ENCODE results near the gene ATG5. TPM values are rescaled to one million over a fixed set of nuclear protein-coding genes. Genes with fewer than 3 reads are reported as not detected.

Gene ATG5
- total RNA-seq, 2 donors from 2014 or later: 29.5 to 31.4 TPM

DNA sequence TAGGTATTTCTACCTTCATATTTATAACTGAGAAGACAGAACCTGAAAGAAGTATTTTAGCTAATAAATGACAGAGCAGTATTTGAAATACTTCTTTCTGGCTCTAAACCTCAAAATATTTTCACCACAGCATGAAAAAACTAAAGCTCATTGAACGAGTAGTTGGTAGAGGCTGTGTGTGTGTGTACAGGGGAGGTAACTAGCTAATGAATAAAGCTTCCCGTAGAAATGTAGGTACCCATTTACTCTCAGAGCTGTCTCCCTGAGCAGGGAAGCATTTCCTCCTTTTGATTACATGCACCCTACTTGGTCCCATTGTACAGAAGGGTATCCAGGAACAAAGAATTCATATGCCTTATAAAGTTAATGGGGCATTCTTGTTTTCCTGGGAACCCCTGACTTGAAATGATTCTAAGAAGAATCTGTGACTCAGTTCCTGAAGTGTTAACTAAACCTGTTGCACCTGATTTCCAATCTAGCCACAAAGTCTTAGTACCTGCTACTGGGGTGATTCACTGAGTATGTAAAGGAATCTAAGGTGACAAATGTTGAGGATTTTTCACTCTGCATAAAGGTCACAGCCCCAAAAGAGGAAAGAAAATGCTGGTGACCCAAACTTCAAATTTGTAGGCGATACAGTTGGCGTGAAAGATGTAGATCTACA, 47.4 kb upstream of the ATG5 start:
- no peak overlapping the region for H3K27ac ChIP-seq (ENCODE audit: low read depth, low read length)
- no peak for DNase-seq
- H3K9me3 ChIP-seq (ENCODE audit: control insufficient read depth, low read length): no peaks in the 10 kb centered on the region
- 93 to 96% methylated on average over 4 of the region's 4 CpGs for WGBS, 2 experiments (ENCODE audit: insufficient coverage in 1 of 2, insufficient read length in 1 of 2)
- H3K9ac ChIP-seq (ENCODE audit: extremely low read depth, low read length, poor library complexity, severe bottlenecking): no peak overlapping the region
- Mint-ChIP-seq H3K9me3 (no peaks in the 10 kb centered on the region), H3K4me3 (no peak overlapping the region), H3K4me1 (no peaks in the 10 kb centered on the region), H3K27ac (no peak overlapping the region), H3K36me3 (ENCODE audit: low read depth) (no peaks in the 10 kb centered on the region), H3K27me3 (ENCODE audit: insufficient read depth) (no peaks in the 10 kb centered on the region)
- TF ChIP-seq, protein P1, sequence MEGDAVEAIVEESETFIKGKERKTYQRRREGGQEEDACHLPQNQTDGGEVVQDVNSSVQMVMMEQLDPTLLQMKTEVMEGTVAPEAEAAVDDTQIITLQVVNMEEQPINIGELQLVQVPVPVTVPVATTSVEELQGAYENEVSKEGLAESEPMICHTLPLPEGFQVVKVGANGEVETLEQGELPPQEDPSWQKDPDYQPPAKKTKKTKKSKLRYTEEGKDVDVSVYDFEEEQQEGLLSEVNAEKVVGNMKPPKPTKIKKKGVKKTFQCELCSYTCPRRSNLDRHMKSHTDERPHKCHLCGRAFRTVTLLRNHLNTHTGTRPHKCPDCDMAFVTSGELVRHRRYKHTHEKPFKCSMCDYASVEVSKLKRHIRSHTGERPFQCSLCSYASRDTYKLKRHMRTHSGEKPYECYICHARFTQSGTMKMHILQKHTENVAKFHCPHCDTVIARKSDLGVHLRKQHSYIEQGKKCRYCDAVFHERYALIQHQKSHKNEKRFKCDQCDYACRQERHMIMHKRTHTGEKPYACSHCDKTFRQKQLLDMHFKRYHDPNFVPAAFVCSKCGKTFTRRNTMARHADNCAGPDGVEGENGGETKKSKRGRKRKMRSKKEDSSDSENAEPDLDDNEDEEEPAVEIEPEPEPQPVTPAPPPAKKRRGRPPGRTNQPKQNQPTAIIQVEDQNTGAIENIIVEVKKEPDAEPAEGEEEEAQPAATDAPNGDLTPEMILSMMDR (conservative IDR thresholded peaks at IDR 0.05): no peak
- no peaks in the 10 kb centered on the region for H3K4me1 ChIP-seq (ENCODE audit: control insufficient read depth, insufficient read depth, low read length)
- no peak overlapping the region for H3K4me3 ChIP-seq (ENCODE audit: low read length)
- no peaks in the 10 kb centered on the region for H3K27me3 ChIP-seq (ENCODE audit: control insufficient read depth, insufficient read depth, low read length, poor library complexity, severe bottlenecking)
- no peaks in the 10 kb centered on the region for H3K36me3 ChIP-seq (ENCODE audit: control insufficient read depth, insufficient read depth, low read length)

- H3K27ac ChIP-seq (ENCODE audit: low read depth, low read length): no peak overlapping the region
- H3K27me3 ChIP-seq (ENCODE audit: control insufficient read depth, insufficient read depth, low read length, poor library complexity, severe bottlenecking): no peaks in the 10 kb centered on the region
- no peak overlapping the region for H3K9ac ChIP-seq (ENCODE audit: extremely low read depth, low read length, poor library complexity, severe bottlenecking)
- H3K36me3 ChIP-seq (ENCODE audit: control insufficient read depth, insufficient read depth, low read length): no peaks in the 10 kb centered on the region
- no peak overlapping the region for H3K4me3 Mint-ChIP-seq
- no peaks in the 10 kb centered on the region for H3K27me3 Mint-ChIP-seq (ENCODE audit: insufficient read depth)
- H3K27ac Mint-ChIP-seq: no peak overlapping the region
- H3K9me3 Mint-ChIP-seq: no peaks in the 10 kb centered on the region
- WGBS, 2 experiments (ENCODE audit: insufficient coverage in 1 of 2, insufficient read length in 1 of 2): 85% methylated on average over 1 of the region's 1 CpG; no CpG with 5 or more reads in 1 of the 2 experiments
- H3K4me3 ChIP-seq (ENCODE audit: low read length): no peak overlapping the region
- no peak for DNase-seq
- no peaks in the 10 kb centered on the region for H3K4me1 Mint-ChIP-seq
- no peaks in the 10 kb centered on the region for H3K4me1 ChIP-seq (ENCODE audit: control insufficient read depth, insufficient read depth, low read length)
- no peaks in the 10 kb centered on the region for H3K36me3 Mint-ChIP-seq (ENCODE audit: low read depth)
- TF ChIP-seq, protein P1 (conservative IDR thresholded peaks at IDR 0.05): no peak
- no peaks in the 10 kb centered on the region for H3K9me3 ChIP-seq (ENCODE audit: control insufficient read depth, low read length)
Observed at GRCh38 chr6:106370639-106371038, 45.1 kb upstream of the ATG5 start.

DNA sequence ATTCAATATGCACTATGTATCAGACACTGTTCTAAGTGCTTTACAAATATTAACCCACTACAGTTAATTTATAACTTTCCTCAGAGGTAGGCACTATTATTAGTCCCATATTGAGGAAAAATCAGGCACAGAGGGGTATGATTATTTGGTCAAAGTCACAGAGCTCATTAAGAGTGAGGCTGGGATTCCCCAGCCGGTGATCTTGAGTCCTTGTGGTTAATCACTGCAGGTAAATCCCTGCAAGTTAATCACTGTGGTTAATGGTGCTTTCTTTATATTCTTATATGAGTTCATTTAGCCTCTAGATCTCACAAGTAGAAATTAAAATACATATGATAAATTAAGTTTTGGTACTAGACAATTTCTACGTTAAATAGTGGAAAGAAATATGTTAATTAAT, 44.2 kb upstream of the ATG5 start:
- TF ChIP-seq, protein P1 (conservative IDR thresholded peaks at IDR 0.05): no peak
- no peaks in the 10 kb centered on the region for H3K4me1 Mint-ChIP-seq
- no peak overlapping the region for H3K27ac ChIP-seq (ENCODE audit: low read depth, low read length)
- 73% methylated on average over 1 of the region's 2 CpGs; no CpG with 5 or more reads in 1 of the 2 experiments for WGBS, 2 experiments (ENCODE audit: insufficient coverage in 1 of 2, insufficient read length in 1 of 2)
- H3K9ac ChIP-seq (ENCODE audit: extremely low read depth, low read length, poor library complexity, severe bottlenecking): no peak overlapping the region
- H3K27ac Mint-ChIP-seq: no peak overlapping the region
- H3K9me3 Mint-ChIP-seq: no peaks in the 10 kb centered on the region
- no peaks in the 10 kb centered on the region for H3K27me3 ChIP-seq (ENCODE audit: control insufficient read depth, insufficient read depth, low read length, poor library complexity, severe bottlenecking)
- no peaks in the 10 kb centered on the region for H3K36me3 ChIP-seq (ENCODE audit: control insufficient read depth, insufficient read depth, low read length)
- no peaks in the 10 kb centered on the region for H3K36me3 Mint-ChIP-seq (ENCODE audit: low read depth)
- H3K4me3 Mint-ChIP-seq: no peak overlapping the region
- no peaks in the 10 kb centered on the region for H3K9me3 ChIP-seq (ENCODE audit: control insufficient read depth, low read length)
- no peak overlapping the region for H3K4me3 ChIP-seq (ENCODE audit: low read length)
- no peaks in the 10 kb centered on the region for H3K27me3 Mint-ChIP-seq (ENCODE audit: insufficient read depth)
- no peaks in the 10 kb centered on the region for H3K4me1 ChIP-seq (ENCODE audit: control insufficient read depth, insufficient read depth, low read length)
- no peak for DNase-seq
